Muscle of leg (tissue), 11 donors: ENCODE measurements around the gene TRIM37. TPM values are rescaled to one million over a fixed set of nuclear protein-coding genes. Genes with fewer than 3 reads are reported as not detected.

Source experiments
- DNase-seq: peaks from one replicate; pipeline ENCODE4 v3.0.0; 2013
- H3K27ac ChIP-seq: one replicate; pipeline ENCODE4 v1.5.1; 2013; ENCODE audit warnings: mild to moderate bottlenecking, low read length, control low read depth
- H3K27me3 ChIP-seq: one replicate; pipeline ENCODE4 v1.6.1; 2013; ENCODE audit warnings: low read length; ENCODE audit not compliant: control insufficient read depth, insufficient read depth
- H3K36me3 ChIP-seq: one replicate; pipeline ENCODE4 v1.6.1; 2013; ENCODE audit warnings: low read length; ENCODE audit not compliant: control insufficient read depth, insufficient read depth
- H3K4me1 ChIP-seq: one replicate; pipeline ENCODE4 v1.6.1; 2013; ENCODE audit warnings: low read length; ENCODE audit not compliant: control insufficient read depth, insufficient read depth
- H3K4me3 ChIP-seq: one replicate; pipeline ENCODE4 v1.5.1; 2013; ENCODE audit warnings: low read length, control low read depth
- H3K9me3 ChIP-seq: replicated peaks from 2 replicates; pipeline ENCODE4 v1.6.1; 2013; ENCODE audit warnings: low read depth, low read length; ENCODE audit not compliant: control insufficient read depth
- WGBS: methylation state at CpG from one replicate; pipeline ENCODE4 v1.1.5; 2013; ENCODE audit warnings: missing lambda C conversion rate; ENCODE audit not compliant: insufficient coverage; 5-methylcytosine and 5-hydroxymethylcytosine counted together
- polyA plus RNA-seq, 8 donors: library from polyadenylated mRNA; unstranded; fragments of 120-200 nt; gene quantifications; one replicate each; pipeline versions ENCODE4 v1.2.1 to v1.2.3, GENCODE V29; 2013; ENCODE audit warnings: inconsistent platforms in 1 of 8, low replicate concordance in 1 of 8; ENCODE audit not compliant: insufficient read length in 8 of 8, insufficient read depth in 1 of 8
- total RNA-seq: library from RNA; stranded (reverse); fragments of 120-200 nt; gene quantifications from one replicate; pipeline ENCODE4 v1.2.4, GENCODE V29; 2013

Gene TRIM37
- total and polyA plus RNA-seq, 9 donors, result 11.1 to 16.0 (median 14.9) TPM

- peaks cover 13% of the 10 kb centered on the region for H3K36me3 ChIP-seq
- no peaks in the 10 kb centered on the region for H3K9me3 ChIP-seq
- H3K4me3 ChIP-seq, result no peak overlapping the region
- DNase-seq, result no peak
- no peaks in the 10 kb centered on the region for H3K27me3 ChIP-seq
- 95% methylated on average over 8 of the region's 9 CpGs for WGBS
- no peak overlapping the region for H3K27ac ChIP-seq
- H3K4me1 ChIP-seq, result no peaks in the 10 kb centered on the region
Observed at GRCh38 chr17:59115474-59115873, 8.8 kb upstream of the TRIM37 start.

GRCh38 chr17:59111539-59111938 is 4.9 kb upstream of the TRIM37 start:
- Histone ChIP-seq H3K4me1 (no peaks in the 10 kb centered on the region), H3K4me3 (no peak overlapping the region), H3K27ac (no peak overlapping the region), H3K27me3 (no peaks in the 10 kb centered on the region), H3K36me3 (peaks cover 9% of the 10 kb centered on the region), H3K9me3 (no peaks in the 10 kb centered on the region)
- DNase-seq, result no peak
- no CpG with 5 or more reads among the region's 3 CpGs for WGBS

- peaks cover 9% of the 10 kb centered on the region for H3K36me3 ChIP-seq
- no peak overlapping the region for H3K4me3 ChIP-seq
- DNase-seq, result no peak
- H3K27ac ChIP-seq, result no peak overlapping the region
- no peaks in the 10 kb centered on the region for H3K27me3 ChIP-seq
- no peaks in the 10 kb centered on the region for H3K4me1 ChIP-seq
- no peaks in the 10 kb centered on the region for H3K9me3 ChIP-seq
Observed at GRCh38 chr17:59110973-59111372, 4.3 kb upstream of the TRIM37 start.

GRCh38 chr17:59108400-59109102 is 1.9 kb upstream of the TRIM37 start:
- no peaks in the 10 kb centered on the region for H3K27me3 ChIP-seq
- H3K4me1 ChIP-seq, result peaks cover 2% of the 10 kb centered on the region
- no peak for DNase-seq
- no peaks in the 10 kb centered on the region for H3K9me3 ChIP-seq
- peaks cover under 1% of the 10 kb centered on the region for H3K36me3 ChIP-seq
- no peak overlapping the region for H3K4me3 ChIP-seq
- H3K27ac ChIP-seq, result no peak overlapping the region
- 93% methylated on average over 5 of the region's 7 CpGs for WGBS

GRCh38 chr17:59107306-59107670 is 608 bp upstream of the TRIM37 start:
- no peak for DNase-seq
- no CpG with 5 or more reads among the region's 10 CpGs for WGBS
- Histone ChIP-seq H3K4me1 (peaks cover 2% of the 10 kb centered on the region), H3K4me3 (peak overlapping the region; percentile 86), H3K27me3 (no peaks in the 10 kb centered on the region), H3K27ac (peak overlapping the region; percentile 90), H3K9me3 (no peaks in the 10 kb centered on the region), H3K36me3 (no peaks in the 10 kb centered on the region)

- peaks cover 2% of the 10 kb centered on the region for H3K4me1 ChIP-seq
- under 1% methylated on average over 13 of the region's 18 CpGs for WGBS
- DNase-seq, result peak; percentile 63
- H3K9me3 ChIP-seq, result no peaks in the 10 kb centered on the region
- H3K27ac ChIP-seq, result peak overlapping the region; percentile 90
- H3K27me3 ChIP-seq, result no peaks in the 10 kb centered on the region
- no peaks in the 10 kb centered on the region for H3K36me3 ChIP-seq
- H3K4me3 ChIP-seq, result peak overlapping the region; percentile 86
Observed at GRCh38 chr17:59105852-59106462, 723 bp downstream of the TRIM37 start.

- no CpG with 5 or more reads among the region's 1 CpG for WGBS
- Histone ChIP-seq H3K4me1 (peaks cover 2% of the 10 kb centered on the region), H3K27me3 (no peaks in the 10 kb centered on the region), H3K4me3 (no peak overlapping the region), H3K36me3 (no peaks in the 10 kb centered on the region), H3K9me3 (no peaks in the 10 kb centered on the region), H3K27ac (no peak overlapping the region)
- no peak for DNase-seq
Observed at GRCh38 chr17:59101178-59101577, 5.5 kb downstream of the TRIM37 start.

GRCh38 chr17:59097876-59098275 is 8.8 kb downstream of the TRIM37 start:
- no peak overlapping the region for H3K27ac ChIP-seq
- H3K4me1 ChIP-seq, result peaks cover 3% of the 10 kb centered on the region
- no peaks in the 10 kb centered on the region for H3K36me3 ChIP-seq
- H3K9me3 ChIP-seq, result no peaks in the 10 kb centered on the region
- H3K4me3 ChIP-seq, result no peak overlapping the region
- DNase-seq, result no peak
- H3K27me3 ChIP-seq, result no peaks in the 10 kb centered on the region

- Histone ChIP-seq H3K27me3 (no peaks in the 10 kb centered on the region), H3K36me3 (no peaks in the 10 kb centered on the region), H3K9me3 (no peaks in the 10 kb centered on the region), H3K4me3 (no peak overlapping the region), H3K27ac (no peak overlapping the region), H3K4me1 (peaks cover 3% of the 10 kb centered on the region)
- WGBS, result 90% methylated on average over 2 of the region's 6 CpGs
- DNase-seq, result no peak
Observed at GRCh38 chr17:59094861-59095530, 11.7 kb downstream of the TRIM37 start.

- DNase-seq, result peak; percentile 68
- Histone ChIP-seq H3K4me3 (no peak overlapping the region), H3K4me1 (peaks cover 3% of the 10 kb centered on the region), H3K27ac (peak overlapping the region; percentile 39), H3K36me3 (peaks cover 9% of the 10 kb centered on the region), H3K27me3 (no peaks in the 10 kb centered on the region), H3K9me3 (no peaks in the 10 kb centered on the region)
- no CpG with 5 or more reads among the region's 8 CpGs for WGBS
Observed at GRCh38 chr17:59093702-59094231, 12.9 kb downstream of the TRIM37 start.
